ENCODE results near the gene TMEM156. TPM values are rescaled to one million over a fixed set of nuclear protein-coding genes. Genes with fewer than 3 reads are reported as not detected.
A peak's percentile ranks its signal among the peaks of the same experiment; 100 is the strongest.
"Not testable (repeated sequence)": the region's sequence is repeated elsewhere in the genome, so short reads cannot be mapped to it uniquely, and the experiment has no call there.

Gene TMEM156
- total RNA-seq, 2 experiments from 2014 or later, result 14.0 to 14.9 TPM

DNA sequence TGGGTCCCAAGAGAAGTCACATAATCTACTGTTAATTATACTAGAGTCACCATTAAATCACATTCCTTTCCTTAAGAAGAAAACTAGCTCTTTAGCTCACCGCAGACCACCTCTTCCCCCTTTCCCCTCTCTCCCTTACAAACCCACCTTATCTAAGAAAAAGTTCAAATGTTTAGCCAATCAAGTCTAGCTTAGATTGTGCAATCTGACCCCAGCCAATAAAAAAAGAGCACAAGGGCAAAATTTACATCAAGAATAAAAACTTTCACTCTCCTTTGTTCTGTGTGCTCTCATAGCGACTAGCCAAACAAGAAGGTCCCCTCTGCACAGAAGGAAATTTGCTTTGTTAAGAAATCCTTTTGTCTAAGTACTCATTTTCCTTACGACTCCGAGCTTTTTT lies 76.3 kb downstream of the TMEM156 start:
- Mint-ChIP-seq H3K27me3 (peaks cover 3% of the 10 kb centered on the region), H3K4me1 (peaks cover 14% of the 10 kb centered on the region), H3K27ac (no peak overlapping the region), H3K4me3 (no peak overlapping the region), H3K36me3 (peaks cover 3% of the 10 kb centered on the region), H3K9me3 (peaks cover 6% of the 10 kb centered on the region)
- POLR2A ChIA-PET, result no interaction called here
- ATAC-seq (ENCODE audit: low read depth) (no peak), DNase-seq (no peak)

DNA sequence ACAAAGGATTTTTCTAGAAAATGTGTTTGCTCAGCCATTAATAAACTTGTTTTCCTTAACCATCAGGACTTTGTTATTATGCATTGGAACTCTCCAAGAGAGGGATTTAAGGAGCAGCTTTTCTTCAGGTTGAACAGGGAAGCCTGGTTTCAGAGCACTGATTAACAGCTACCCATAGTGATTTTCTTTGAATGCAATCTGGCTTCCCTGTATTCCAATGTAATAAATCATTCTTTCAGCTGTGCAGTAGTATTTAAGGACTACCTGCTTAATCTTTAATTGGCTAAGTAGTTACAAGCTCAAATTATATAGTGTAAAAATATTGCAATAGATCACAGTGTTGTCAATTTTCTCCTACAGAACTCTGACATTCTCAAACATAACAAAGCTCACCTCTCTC lies 77.5 kb downstream of the TMEM156 start:
- Mint-ChIP-seq H3K36me3 (peaks cover 3% of the 10 kb centered on the region), H3K4me1 (peaks cover 19% of the 10 kb centered on the region), H3K27ac (no peak overlapping the region), H3K9me3 (peaks cover 3% of the 10 kb centered on the region), H3K27me3 (peaks cover 3% of the 10 kb centered on the region), H3K4me3 (no peak overlapping the region)
- DNase-seq (no peak), ATAC-seq (ENCODE audit: low read depth) (no peak)
- POLR2A ChIA-PET, result no interaction called here

DNA sequence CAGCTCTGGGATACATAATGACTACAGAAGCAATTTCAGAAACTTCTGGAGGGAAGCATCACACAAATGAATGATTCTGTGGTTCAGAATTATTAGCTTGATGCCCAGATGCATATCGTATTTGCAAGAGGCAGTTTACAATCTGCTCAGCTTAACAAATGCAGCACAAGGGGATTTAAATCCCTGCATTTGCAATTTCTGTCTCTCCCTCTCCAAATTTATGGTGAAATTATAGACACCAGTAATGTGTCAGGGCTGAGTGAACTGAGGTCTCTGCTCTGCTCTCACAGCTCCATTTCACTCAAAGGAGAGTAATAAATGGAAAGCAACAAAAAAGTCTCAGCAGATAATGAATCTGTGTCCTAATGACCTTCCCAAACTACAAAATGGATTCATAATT lies 80.2 kb downstream of the TMEM156 start:
- no peak overlapping the region for H3K4me3 Mint-ChIP-seq
- peaks cover 1% of the 10 kb centered on the region for H3K36me3 Mint-ChIP-seq
- ATAC-seq (ENCODE audit: low read depth) (no peak), DNase-seq (no peak)
- H3K9me3 Mint-ChIP-seq, result no peaks in the 10 kb centered on the region
- peaks cover 19% of the 10 kb centered on the region for H3K4me1 Mint-ChIP-seq
- peaks cover 6% of the 10 kb centered on the region for H3K27me3 Mint-ChIP-seq
- H3K27ac Mint-ChIP-seq, result no peak overlapping the region
- POLR2A ChIA-PET, result no interaction called here

DNA sequence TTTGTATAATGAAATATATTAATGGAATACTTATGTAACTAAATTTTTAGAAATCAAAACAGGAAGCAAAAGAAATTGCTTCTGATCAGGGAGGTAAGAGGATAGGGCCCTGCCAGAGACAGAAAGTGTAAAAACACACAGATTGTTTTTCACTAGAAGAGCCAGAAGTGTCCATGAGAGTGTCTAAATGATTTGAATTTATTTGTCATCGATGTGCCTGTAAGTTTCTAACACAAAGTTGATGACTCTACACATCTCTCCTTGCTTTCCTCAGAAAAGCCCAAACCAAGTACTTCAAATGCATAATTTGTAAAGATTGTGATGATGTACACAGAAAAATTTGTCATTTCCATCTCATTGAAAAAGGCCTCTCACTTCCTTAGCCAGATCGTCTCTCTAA lies 80.6 kb downstream of the TMEM156 start:
- POLR2A ChIA-PET, result no interaction called here
- Mint-ChIP-seq H3K9me3 (no peaks in the 10 kb centered on the region), H3K4me1 (peaks cover 19% of the 10 kb centered on the region), H3K27me3 (peaks cover 6% of the 10 kb centered on the region), H3K27ac (no peak overlapping the region), H3K36me3 (peaks cover 1% of the 10 kb centered on the region), H3K4me3 (no peak overlapping the region)
- no peak for DNase-seq
- ATAC-seq (ENCODE audit: low read depth), result no peak

DNA sequence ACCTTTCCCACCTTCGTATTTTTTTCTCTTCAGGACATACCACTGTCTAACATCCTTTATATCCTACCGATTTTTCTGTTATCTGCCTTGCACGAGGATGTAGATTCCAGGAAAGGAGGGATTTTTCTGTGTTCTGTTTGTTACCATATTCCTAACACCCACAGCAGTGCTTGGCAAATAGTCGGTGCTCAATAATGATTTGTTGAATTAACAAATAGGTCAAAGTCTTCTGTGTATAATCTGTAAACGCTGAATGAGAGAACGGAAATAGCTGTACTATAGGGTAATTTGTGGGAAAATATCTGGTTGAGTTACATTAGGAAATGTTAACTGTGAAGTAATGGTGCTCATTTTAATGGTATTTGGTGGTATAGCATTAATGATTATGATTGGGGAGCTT lies 81.5 kb downstream of the TMEM156 start:
- POLR2A ChIA-PET, result no interaction called here
- DNase-seq (no peak), ATAC-seq (ENCODE audit: low read depth) (no peak)
- H3K27ac Mint-ChIP-seq, result no peak overlapping the region
- peaks cover 17% of the 10 kb centered on the region for H3K4me1 Mint-ChIP-seq
- peaks cover 1% of the 10 kb centered on the region for H3K36me3 Mint-ChIP-seq
- H3K9me3 Mint-ChIP-seq, result no peaks in the 10 kb centered on the region
- no peak overlapping the region for H3K4me3 Mint-ChIP-seq
- H3K27me3 Mint-ChIP-seq, result peaks cover 6% of the 10 kb centered on the region

DNA sequence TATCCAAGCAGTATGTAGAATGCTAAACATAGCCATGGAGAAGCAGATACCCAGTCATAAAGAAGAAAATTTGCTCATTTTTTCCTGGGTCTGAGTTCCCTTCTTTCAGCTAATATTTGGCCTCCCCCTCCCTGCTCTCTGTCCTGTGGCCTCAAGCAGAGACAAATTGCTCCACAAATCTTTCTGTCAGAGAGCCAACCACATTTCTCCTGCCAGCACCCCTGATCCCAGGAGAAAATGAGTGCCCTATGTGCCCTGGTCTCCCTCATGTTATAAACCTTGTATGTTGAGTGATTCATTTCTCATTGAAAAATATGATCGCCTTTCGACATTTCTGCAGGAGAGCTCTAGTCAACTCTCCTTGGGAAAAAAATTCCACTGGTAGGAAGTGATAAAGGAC lies 82.0 kb downstream of the TMEM156 start:
- peaks cover 17% of the 10 kb centered on the region for H3K4me1 Mint-ChIP-seq
- DNase-seq (no peak), ATAC-seq (ENCODE audit: low read depth) (no peak)
- H3K27ac Mint-ChIP-seq, result no peak overlapping the region
- H3K27me3 Mint-ChIP-seq, result peaks cover 6% of the 10 kb centered on the region
- peaks cover 1% of the 10 kb centered on the region for H3K36me3 Mint-ChIP-seq
- H3K4me3 Mint-ChIP-seq, result no peak overlapping the region
- no peaks in the 10 kb centered on the region for H3K9me3 Mint-ChIP-seq
- POLR2A ChIA-PET, result interaction anchor here (0.7 to 1.0 kb wide), 2 partner anchors 80 to 94 kb away, joined by 3 to 4 read pairs; no protein-coding TSS in a partner anchor

DNA sequence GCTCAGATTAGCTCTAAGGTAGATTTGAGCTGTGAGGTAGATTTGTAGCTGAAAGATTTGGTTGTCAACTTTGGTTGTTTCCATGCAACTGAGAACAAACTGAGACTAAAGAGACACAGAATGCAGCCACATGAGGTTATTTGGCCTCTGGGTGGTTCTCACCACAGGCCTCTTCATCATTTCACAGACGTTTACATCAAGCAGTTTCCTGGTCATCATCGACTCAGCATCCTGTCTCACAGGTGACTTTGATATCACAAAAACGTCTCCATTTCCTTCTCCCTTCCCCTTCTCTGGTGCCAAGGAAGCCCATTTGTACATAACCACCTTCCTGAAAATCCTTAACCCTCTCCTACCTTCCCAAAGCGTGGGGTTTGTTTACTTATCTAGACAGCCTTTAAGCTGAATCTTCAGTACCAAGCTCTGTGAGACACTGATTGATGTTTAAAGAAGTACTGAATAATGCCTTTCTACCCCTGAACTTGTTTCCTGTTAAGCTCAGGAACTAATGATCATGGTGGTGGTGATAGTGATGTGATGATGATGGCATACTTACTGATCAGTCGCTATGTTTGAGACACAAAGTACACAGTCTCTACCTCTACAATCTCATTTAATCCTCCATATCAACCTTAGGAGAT lies 82.7 kb downstream of the TMEM156 start:
- H3K36me3 Mint-ChIP-seq, result peaks cover 1% of the 10 kb centered on the region
- peak; percentile 43 for DNase-seq
- peaks cover 6% of the 10 kb centered on the region for H3K27me3 Mint-ChIP-seq
- peak; percentile 92 for ATAC-seq (ENCODE audit: low read depth)
- peak overlapping the region; percentile 44 for H3K4me3 Mint-ChIP-seq
- no peaks in the 10 kb centered on the region for H3K9me3 Mint-ChIP-seq
- peak overlapping the region; percentile 56 for H3K27ac Mint-ChIP-seq
- H3K4me1 Mint-ChIP-seq, result peaks cover 17% of the 10 kb centered on the region
- POLR2A ChIA-PET, result interaction anchor here (0.6 to 1.4 kb wide), 6 partner anchors 9 to 94 kb away, joined by 3 to 4 read pairs (median 4); partner anchors contain the start of gene TMEM156

DNA sequence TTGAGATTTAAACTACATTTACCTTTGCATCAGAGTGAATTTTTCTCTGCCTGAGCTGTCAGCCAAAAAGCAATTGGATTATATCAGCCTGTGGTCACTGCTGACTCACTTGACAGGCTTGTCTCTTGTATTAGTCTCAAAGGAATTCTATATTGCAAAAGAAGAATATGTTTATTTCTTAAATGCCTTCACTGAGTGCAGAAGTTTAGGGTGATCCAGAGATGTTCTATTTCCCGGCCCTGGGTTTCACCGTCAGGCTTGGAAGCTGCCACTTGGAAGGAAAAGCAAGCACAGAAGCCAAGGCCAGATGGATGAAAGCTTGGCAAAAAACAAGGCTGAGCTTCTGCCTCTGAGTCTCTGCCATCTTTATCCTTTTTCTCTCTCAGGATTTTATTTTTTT lies 83.7 kb downstream of the TMEM156 start:
- POLR2A ChIA-PET, result interaction anchor here (0.9 to 1.4 kb wide), 3 partner anchors 82 to 187 kb away, joined by 3 read pairs; partner anchors contain the start of gene TMEM156
- Mint-ChIP-seq H3K27me3 (peaks cover 5% of the 10 kb centered on the region), H3K4me1 (peaks cover 17% of the 10 kb centered on the region), H3K9me3 (no peaks in the 10 kb centered on the region), H3K27ac (no peak overlapping the region), H3K4me3 (no peak overlapping the region), H3K36me3 (peaks cover 1% of the 10 kb centered on the region)
- DNase-seq, result no peak
- ATAC-seq (ENCODE audit: low read depth), result no peak

DNA sequence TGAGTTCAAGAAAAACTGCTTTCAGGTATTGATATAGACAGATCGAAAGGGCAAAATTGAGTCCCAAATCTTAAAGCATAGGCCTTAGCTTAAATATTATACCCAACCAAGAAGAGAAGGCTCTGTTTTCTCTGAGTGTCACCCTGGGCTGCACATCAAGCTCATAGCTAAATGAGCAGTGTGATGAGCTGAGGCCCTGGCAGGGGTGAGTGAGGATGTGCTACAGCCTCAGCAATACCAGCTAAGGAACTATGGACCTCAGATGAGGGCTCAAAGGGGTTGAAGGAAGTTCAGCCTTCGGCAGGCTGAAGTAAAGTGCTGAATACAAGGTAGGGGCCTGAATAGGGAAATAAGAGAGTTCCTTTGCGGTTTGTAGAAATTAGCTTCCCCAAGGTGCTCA lies 85.3 kb downstream of the TMEM156 start:
- Mint-ChIP-seq H3K27ac (no peak overlapping the region), H3K4me3 (no peak overlapping the region), H3K9me3 (no peaks in the 10 kb centered on the region), H3K36me3 (peaks cover 1% of the 10 kb centered on the region), H3K27me3 (peaks cover 3% of the 10 kb centered on the region), H3K4me1 (peaks cover 17% of the 10 kb centered on the region)
- DNase-seq (no peak), ATAC-seq (ENCODE audit: low read depth) (no peak)
- POLR2A ChIA-PET, result no interaction called here

DNA sequence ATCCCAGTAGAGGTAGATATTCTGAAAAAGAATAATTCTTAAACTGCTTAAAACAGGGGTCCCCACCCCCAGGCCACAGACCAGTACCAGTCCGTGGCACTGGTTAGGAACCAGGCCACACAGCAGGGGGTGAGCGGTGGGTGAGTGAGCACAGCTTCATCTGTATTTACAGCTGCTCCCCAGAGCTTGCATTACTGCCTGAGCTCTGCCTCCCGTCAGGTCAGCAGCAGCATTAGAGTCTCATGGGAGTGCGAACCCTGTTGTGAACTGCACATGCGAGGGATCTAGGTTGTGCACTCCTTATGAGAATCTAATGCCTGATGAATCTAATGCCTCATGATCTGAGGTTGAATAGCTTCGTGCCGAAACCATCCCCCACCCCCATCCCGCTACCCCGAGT lies 87.8 kb downstream of the TMEM156 start:
- POLR2A ChIA-PET, result no interaction called here
- H3K4me1 Mint-ChIP-seq, result peaks cover 14% of the 10 kb centered on the region
- H3K4me3 Mint-ChIP-seq, result no peak overlapping the region
- no peaks in the 10 kb centered on the region for H3K27me3 Mint-ChIP-seq
- ATAC-seq (ENCODE audit: low read depth) (no peak), DNase-seq (no peak)
- no peaks in the 10 kb centered on the region for H3K9me3 Mint-ChIP-seq
- no peak overlapping the region for H3K27ac Mint-ChIP-seq
- H3K36me3 Mint-ChIP-seq, result peaks cover 1% of the 10 kb centered on the region

DNA sequence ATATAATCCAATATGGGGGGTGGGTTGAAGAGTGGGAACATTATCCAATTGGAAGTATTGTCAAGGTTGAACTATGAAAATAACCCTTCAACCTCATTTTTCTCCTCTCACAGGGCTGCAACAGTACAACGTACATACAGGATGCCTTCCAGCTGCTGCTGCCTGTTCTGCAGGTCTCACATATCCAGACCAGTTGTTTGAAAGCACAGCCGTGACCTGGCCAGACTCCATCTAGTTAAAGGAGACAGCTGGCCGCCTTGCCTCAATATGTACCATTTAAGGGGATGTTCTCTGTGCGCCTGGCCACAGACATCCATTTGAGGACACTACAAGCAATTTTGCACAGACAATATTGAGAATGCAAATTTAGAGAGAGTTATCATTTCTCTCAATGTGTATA lies 88.9 kb downstream of the TMEM156 start:
- Mint-ChIP-seq H3K36me3 (no peaks in the 10 kb centered on the region), H3K4me3 (no peak overlapping the region), H3K9me3 (no peaks in the 10 kb centered on the region), H3K4me1 (peaks cover 5% of the 10 kb centered on the region), H3K27me3 (no peaks in the 10 kb centered on the region), H3K27ac (no peak overlapping the region)
- no peak for ATAC-seq (ENCODE audit: low read depth)
- POLR2A ChIA-PET, result no interaction called here
- DNase-seq, result no peak

DNA sequence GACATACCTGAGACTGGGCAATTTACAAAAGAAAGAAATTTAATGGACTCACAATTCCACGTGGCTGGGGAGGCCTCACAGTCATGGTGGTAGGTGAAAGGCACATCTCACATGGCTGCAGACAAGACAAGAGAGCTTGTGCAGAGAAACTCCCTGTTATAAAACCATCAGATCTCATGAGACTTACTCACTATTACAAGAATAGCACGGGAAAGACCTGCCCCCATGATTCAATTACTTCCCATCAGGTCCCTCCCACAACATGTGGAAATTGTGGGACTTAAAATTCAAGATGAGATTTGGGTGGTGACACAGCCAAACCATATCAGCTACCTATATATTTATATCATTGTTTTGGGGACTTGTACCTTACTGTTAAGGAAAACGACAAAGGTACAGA lies 90.3 kb downstream of the TMEM156 start:
- DNase-seq; H3K27ac Mint-ChIP-seq; POLR2A ChIA-PET; H3K4me1 Mint-ChIP-seq; H3K4me3 Mint-ChIP-seq; H3K27me3 Mint-ChIP-seq; ATAC-seq (ENCODE audit: low read depth); H3K9me3 Mint-ChIP-seq; H3K36me3 Mint-ChIP-seq: not testable (repeated sequence)

DNA sequence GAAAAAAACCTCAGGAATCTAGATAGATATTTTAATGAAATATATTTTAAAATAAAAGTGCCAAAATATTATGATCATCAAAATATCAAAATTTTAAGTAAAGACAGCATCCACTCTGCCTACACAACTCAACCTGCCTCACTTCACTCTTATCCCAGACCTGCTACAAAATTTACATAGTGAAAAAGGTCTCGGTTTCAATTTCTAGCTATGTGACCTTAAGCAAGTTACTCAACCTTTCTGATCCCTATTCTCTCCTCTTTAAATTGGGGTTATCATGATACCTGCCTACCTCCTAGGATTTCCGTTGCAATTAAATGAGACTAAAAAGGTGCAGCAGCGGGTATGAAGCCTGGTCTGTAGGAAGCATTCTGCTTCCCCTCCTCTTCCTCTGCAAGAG lies 91.7 kb downstream of the TMEM156 start:
- no peaks in the 10 kb centered on the region for H3K27me3 Mint-ChIP-seq
- no peak overlapping the region for H3K4me3 Mint-ChIP-seq
- peaks cover 9% of the 10 kb centered on the region for H3K4me1 Mint-ChIP-seq
- POLR2A ChIA-PET, result interaction anchor here (0.8 kb wide), 1 partner anchor 9 kb away, joined by 4 read pairs; no protein-coding TSS in a partner anchor
- H3K27ac Mint-ChIP-seq, result no peak overlapping the region
- ATAC-seq (ENCODE audit: low read depth) (no peak), DNase-seq (no peak)
- no peaks in the 10 kb centered on the region for H3K36me3 Mint-ChIP-seq
- H3K9me3 Mint-ChIP-seq, result no peaks in the 10 kb centered on the region

DNA sequence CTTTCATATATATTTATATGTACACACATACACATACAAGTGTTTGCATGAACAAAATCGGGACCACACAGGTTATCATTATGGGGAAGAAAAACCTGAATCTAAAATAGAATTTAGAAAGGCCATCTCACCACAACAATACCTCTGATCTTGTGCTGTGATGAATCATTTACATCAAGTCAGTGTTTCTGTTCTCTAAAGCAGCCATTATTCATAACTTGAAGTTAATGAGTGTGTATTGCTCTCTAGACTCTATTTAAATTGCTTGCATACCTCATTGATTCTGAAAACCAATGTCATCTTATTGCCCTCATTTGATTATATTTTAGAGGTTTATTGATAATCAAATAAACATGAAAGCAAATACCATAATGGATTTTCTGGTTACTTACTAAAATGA lies 93.0 kb downstream of the TMEM156 start:
- no peak for ATAC-seq (ENCODE audit: low read depth)
- Mint-ChIP-seq H3K9me3 (no peaks in the 10 kb centered on the region), H3K4me1 (peaks cover 9% of the 10 kb centered on the region), H3K27ac (no peak overlapping the region), H3K4me3 (no peak overlapping the region), H3K36me3 (no peaks in the 10 kb centered on the region), H3K27me3 (no peaks in the 10 kb centered on the region)
- POLR2A ChIA-PET, result no interaction called here
- no peak for DNase-seq

Measured in activated naive CD8-positive, alpha-beta T cell treated with anti-CD3 and anti-CD28 coated beads, Interleukin-2, amount 10 ng/mL, durations not matched to agents 7 days and 5 days (primary cell).